ENCODE results near the gene SMPX.

SMPX gene

DNA sequence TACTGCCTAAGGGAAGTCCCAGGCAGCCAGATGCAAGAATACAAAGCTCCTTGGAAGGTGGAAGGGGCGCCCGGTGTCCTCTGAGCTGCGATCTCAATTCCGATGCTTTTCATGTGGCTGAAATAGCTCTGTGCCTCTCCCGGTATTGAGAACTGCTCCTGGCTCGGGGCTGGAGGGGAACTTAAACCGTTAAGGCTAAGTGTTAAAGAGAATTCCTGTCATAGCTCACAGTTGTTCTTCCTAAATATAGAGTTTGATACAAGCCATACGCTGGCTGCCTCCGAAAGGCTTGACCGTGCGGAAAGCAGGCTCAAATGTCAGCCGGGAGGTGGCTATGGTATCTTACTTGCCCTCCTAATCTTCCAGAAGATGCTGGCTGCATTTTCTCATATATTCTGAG lies at the start of gene SMPX:
Gene SMPX (minus strand): TSS at position 157 of the 400 bp plus-strand sequence. CDS start 3,826 bp downstream, outside the sequence.
- Mint-ChIP-seq H3K4me1 (peaks cover 27% of the 10 kb centered on the region), H3K27ac (peak within 1 kb of the TSS; percentile 3 to 74 (median 73)), H3K9me3 (no peaks in the 10 kb centered on the region), H3K27me3 (ENCODE audit: low read depth) (no peaks in the 10 kb centered on the region), H3K4me3 (peak within 1 kb of the TSS; percentile 42 to 91 (median 87)), H3K36me3 (ENCODE audit: low read depth) (no peaks in the 10 kb centered on the region)
- TF ChIP-seq, protein P1, sequence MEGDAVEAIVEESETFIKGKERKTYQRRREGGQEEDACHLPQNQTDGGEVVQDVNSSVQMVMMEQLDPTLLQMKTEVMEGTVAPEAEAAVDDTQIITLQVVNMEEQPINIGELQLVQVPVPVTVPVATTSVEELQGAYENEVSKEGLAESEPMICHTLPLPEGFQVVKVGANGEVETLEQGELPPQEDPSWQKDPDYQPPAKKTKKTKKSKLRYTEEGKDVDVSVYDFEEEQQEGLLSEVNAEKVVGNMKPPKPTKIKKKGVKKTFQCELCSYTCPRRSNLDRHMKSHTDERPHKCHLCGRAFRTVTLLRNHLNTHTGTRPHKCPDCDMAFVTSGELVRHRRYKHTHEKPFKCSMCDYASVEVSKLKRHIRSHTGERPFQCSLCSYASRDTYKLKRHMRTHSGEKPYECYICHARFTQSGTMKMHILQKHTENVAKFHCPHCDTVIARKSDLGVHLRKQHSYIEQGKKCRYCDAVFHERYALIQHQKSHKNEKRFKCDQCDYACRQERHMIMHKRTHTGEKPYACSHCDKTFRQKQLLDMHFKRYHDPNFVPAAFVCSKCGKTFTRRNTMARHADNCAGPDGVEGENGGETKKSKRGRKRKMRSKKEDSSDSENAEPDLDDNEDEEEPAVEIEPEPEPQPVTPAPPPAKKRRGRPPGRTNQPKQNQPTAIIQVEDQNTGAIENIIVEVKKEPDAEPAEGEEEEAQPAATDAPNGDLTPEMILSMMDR (IDR thresholded peaks at IDR 0.05; ENCODE audit: unreplicated experiment in 3 of 3), result no peak

DNA sequence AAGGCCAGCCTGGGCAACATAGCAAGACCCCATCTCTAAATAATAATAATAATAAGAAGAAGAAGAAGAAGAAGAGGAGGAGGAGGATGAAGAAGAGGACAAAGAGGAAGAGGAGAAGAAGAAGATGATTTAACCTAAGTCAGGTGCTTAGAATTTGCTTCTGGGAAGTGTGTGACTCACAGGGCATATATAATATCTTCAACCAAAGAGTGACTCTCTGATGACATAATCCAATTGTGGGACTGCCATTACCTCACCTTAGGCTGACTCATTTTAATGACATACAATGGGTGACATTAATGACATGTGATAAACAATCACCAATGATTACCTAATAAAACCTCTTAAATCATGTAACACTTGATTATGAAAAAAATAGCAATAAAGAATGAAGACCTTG lies 48.8 kb upstream of the SMPX start:
- Mint-ChIP-seq H3K9me3 (peaks cover 2% of the 10 kb centered on the region), H3K36me3 (ENCODE audit: low read depth) (no peaks in the 10 kb centered on the region), H3K4me3 (no peak overlapping the region), H3K27me3 (ENCODE audit: low read depth) (no peaks in the 10 kb centered on the region), H3K27ac (no peak overlapping the region), H3K4me1 (peaks cover 21% of the 10 kb centered on the region)
- TF ChIP-seq, protein P1 (IDR thresholded peaks at IDR 0.05; ENCODE audit: unreplicated experiment in 3 of 3), result no peak

DNA sequence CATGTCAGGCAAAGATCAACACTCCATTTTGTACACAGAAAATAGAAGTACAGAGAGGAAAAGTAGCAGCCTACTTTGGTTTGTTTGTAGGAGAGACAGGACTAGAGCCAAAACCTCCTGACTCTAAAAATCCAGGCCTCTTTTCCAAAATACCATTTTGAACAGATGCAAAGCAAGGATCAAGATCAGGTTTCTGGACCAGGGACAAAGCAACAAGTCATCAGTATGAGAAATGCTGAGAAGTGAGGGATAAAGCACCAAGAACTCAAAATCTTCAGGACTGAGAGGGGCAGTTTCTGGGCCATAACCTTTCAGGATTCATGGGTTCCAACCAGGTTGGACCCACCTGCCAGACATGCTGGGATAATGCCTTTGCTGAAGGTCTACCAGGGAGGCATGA lies 44.9 kb upstream of the SMPX start:
- Mint-ChIP-seq H3K4me1 (peaks cover 56% of the 10 kb centered on the region), H3K9me3 (no peaks in the 10 kb centered on the region), H3K36me3 (ENCODE audit: low read depth) (no peaks in the 10 kb centered on the region), H3K27me3 (ENCODE audit: low read depth) (no peaks in the 10 kb centered on the region), H3K27ac (peak overlapping the region; percentile 67 to 74 (median 68)), H3K4me3 (no peak overlapping the region)
- TF ChIP-seq, protein P1 (IDR thresholded peaks at IDR 0.05; ENCODE audit: unreplicated experiment in 3 of 3), result no peak

DNA sequence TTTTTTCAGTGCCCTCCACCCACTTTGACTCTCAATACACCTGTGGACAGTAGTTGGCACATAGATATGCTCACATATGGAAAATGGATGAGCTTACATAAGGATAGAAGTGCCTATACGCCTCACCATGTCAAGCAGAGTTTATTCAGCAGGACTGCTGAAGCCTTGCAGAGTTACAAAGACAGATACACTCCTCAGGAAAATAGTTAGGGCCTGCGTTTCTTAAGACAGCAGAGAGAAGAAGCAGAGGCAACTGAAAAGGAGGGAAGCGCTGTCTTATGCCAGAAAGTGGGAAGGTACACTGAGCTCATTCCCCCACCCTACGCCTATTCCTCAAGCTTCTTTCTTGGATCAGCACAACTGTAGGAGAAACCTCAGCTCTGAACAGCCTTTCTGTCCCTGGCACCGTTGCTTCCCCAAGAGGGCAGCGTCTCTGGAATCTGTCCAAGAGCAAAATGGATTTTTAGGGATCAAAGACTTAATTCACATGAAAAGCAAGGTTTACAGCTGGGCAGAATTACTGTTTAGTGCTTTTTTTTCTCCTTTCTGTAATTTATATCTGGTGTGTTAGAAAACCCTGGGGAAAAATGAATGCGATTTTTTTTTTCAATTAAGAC lies 44.2 kb upstream of the SMPX start:
- TF ChIP-seq, protein P1 (IDR thresholded peaks at IDR 0.05; ENCODE audit: unreplicated experiment in 3 of 3), result no peak
- Mint-ChIP-seq H3K27me3 (ENCODE audit: low read depth) (no peaks in the 10 kb centered on the region), H3K9me3 (no peaks in the 10 kb centered on the region), H3K4me3 (no peak overlapping the region), H3K27ac (peak overlapping the region; percentile 67 to 74 (median 68)), H3K4me1 (peaks cover 58% of the 10 kb centered on the region), H3K36me3 (ENCODE audit: low read depth) (no peaks in the 10 kb centered on the region)

DNA sequence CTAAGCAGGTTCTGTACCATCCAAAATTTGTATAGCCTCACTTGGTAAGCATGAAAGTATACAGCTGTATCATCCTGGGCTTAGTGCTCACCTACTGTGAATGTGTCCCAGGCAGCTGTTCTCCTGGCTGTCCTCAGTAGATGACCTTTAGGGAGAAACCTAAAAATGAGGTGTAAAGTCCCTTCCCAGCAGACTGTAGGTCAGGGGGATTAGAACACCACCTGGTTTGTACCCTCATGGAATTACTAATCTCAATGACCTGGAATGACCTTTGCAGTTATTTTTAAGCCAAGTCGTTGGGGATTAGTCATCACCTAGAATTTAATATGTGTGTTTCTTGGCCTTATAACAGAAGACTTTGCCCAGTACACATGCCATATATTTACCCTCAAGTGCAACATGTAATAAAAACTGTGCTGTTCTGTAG lies 42.4 kb upstream of the SMPX start:
- no peak overlapping the region for H3K27ac Mint-ChIP-seq
- H3K4me3 Mint-ChIP-seq, result no peak overlapping the region
- TF ChIP-seq, protein P1 (IDR thresholded peaks at IDR 0.05; ENCODE audit: unreplicated experiment in 3 of 3), result no peak
- no peaks in the 10 kb centered on the region for H3K27me3 Mint-ChIP-seq (ENCODE audit: low read depth)
- no peaks in the 10 kb centered on the region for H3K9me3 Mint-ChIP-seq
- no peaks in the 10 kb centered on the region for H3K36me3 Mint-ChIP-seq (ENCODE audit: low read depth)
- peaks cover 58% of the 10 kb centered on the region for H3K4me1 Mint-ChIP-seq

DNA sequence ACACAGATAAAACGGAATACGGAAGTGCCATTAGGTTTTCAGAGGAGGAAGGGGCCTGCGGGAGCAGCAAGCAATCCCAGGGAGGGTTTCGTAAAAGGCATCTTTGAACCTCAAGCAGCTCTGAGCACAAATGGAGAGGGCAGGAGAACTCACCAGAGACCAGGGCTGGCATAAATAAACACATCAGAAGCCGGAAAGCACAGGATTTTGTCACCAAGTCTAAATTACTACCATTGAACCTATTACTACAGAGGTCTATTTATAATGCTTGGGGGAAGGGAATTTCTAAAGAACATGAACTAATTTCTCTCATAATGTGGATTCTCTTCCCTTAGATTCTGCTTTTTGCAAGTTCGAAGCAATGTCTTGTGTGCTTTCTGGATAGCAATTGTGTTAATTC lies 41.9 kb upstream of the SMPX start:
- Mint-ChIP-seq H3K27ac (no peak overlapping the region), H3K4me1 (peaks cover 58% of the 10 kb centered on the region), H3K27me3 (ENCODE audit: low read depth) (no peaks in the 10 kb centered on the region), H3K9me3 (no peaks in the 10 kb centered on the region), H3K36me3 (ENCODE audit: low read depth) (no peaks in the 10 kb centered on the region), H3K4me3 (no peak overlapping the region)
- TF ChIP-seq, protein P1 (IDR thresholded peaks at IDR 0.05; ENCODE audit: unreplicated experiment in 3 of 3), result no peak

Measured in nephron (organoid).